ENCODE data around the gene ADCYAP1R1. TPM values are rescaled to one million over a fixed set of nuclear protein-coding genes. Genes with fewer than 3 reads are reported as not detected.
A peak's percentile ranks its signal among the peaks of the same experiment; 100 is the strongest.

The ADCYAP1R1 gene
- total RNA-seq, 2 donors from 2014 or later = 1.4 to 2.5 TPM

- Histone ChIP-seq H3K27ac (no peak overlapping the region), H3K27me3 (replicated peaks; ENCODE audit: insufficient read depth) (no peaks in the 10 kb centered on the region), H3K36me3 (no peaks in the 10 kb centered on the region), H3K4me1 (ENCODE audit: control insufficient read depth in 1 of 2, low read depth in 2 of 2) (no peaks in the 10 kb centered on the region), H3K4me3 (no peak overlapping the region), H3K9me3 (no peaks in the 10 kb centered on the region)
- ATAC-seq (ENCODE audit: insufficient number of reproducible peaks, low FRiP score, low read depth) (no peak), DNase-seq (ENCODE audit: low spot score) (no peak)
- TF ChIP-seq CTCF (IDR thresholded peaks at IDR 0.05) = no peak
Measured at GRCh38 chr7:31098642-31099360, 46.7 kb downstream of the ADCYAP1R1 start.

GRCh38 chr7:31099451-31100444, 47.6 kb downstream of the ADCYAP1R1 start:
- no peaks in the 10 kb centered on the region for H3K4me1 ChIP-seq (ENCODE audit: control insufficient read depth in 1 of 2, low read depth in 2 of 2)
- no peaks in the 10 kb centered on the region for H3K9me3 ChIP-seq
- H3K36me3 ChIP-seq = no peaks in the 10 kb centered on the region
- no peaks in the 10 kb centered on the region for H3K27me3 ChIP-seq (replicated peaks; ENCODE audit: insufficient read depth)
- DNase-seq (ENCODE audit: low spot score) = no peak
- ATAC-seq (ENCODE audit: insufficient number of reproducible peaks, low FRiP score, low read depth) = no peak
- H3K4me3 ChIP-seq = no peak overlapping the region
- no peak for TF ChIP-seq CTCF (IDR thresholded peaks at IDR 0.05)
- no peak overlapping the region for H3K27ac ChIP-seq

GRCh38 chr7:31100445-31100844, 48.3 kb downstream of the ADCYAP1R1 start:
- H3K4me1 ChIP-seq (ENCODE audit: control insufficient read depth in 1 of 2, low read depth in 2 of 2) = no peaks in the 10 kb centered on the region
- H3K4me3 ChIP-seq = no peak overlapping the region
- DNase-seq (ENCODE audit: low spot score) = no peak
- no peaks in the 10 kb centered on the region for H3K36me3 ChIP-seq
- no peaks in the 10 kb centered on the region for H3K27me3 ChIP-seq (replicated peaks; ENCODE audit: insufficient read depth)
- peak; percentile 13 for ATAC-seq (ENCODE audit: insufficient number of reproducible peaks, low FRiP score, low read depth)
- no peaks in the 10 kb centered on the region for H3K9me3 ChIP-seq
- no peak for TF ChIP-seq CTCF (IDR thresholded peaks at IDR 0.05)
- no peak overlapping the region for H3K27ac ChIP-seq

GRCh38 chr7:31100871-31101270, 48.8 kb downstream of the ADCYAP1R1 start:
- Histone ChIP-seq H3K36me3 (no peaks in the 10 kb centered on the region), H3K27ac (no peak overlapping the region), H3K9me3 (no peaks in the 10 kb centered on the region), H3K27me3 (replicated peaks; ENCODE audit: insufficient read depth) (no peaks in the 10 kb centered on the region), H3K4me3 (no peak overlapping the region), H3K4me1 (ENCODE audit: control insufficient read depth in 1 of 2, low read depth in 2 of 2) (no peaks in the 10 kb centered on the region)
- no peak for DNase-seq (ENCODE audit: low spot score)
- no peak for TF ChIP-seq CTCF (IDR thresholded peaks at IDR 0.05)
- no peak for ATAC-seq (ENCODE audit: insufficient number of reproducible peaks, low FRiP score, low read depth)

- ATAC-seq (ENCODE audit: insufficient number of reproducible peaks, low FRiP score, low read depth) (no peak), DNase-seq (ENCODE audit: low spot score) (no peak)
- no peak overlapping the region for H3K4me3 ChIP-seq
Measured at GRCh38 chr7:31101544-31101943, 49.4 kb downstream of the ADCYAP1R1 start.

More at GRCh38 chr7:31101544-31101943, 49.4 kb downstream of the ADCYAP1R1 start:
- no peak overlapping the region for H3K27ac ChIP-seq
- no peaks in the 10 kb centered on the region for H3K36me3 ChIP-seq
- H3K4me1 ChIP-seq (ENCODE audit: control insufficient read depth in 1 of 2, low read depth in 2 of 2) = no peaks in the 10 kb centered on the region
- no peaks in the 10 kb centered on the region for H3K9me3 ChIP-seq
- no peaks in the 10 kb centered on the region for H3K27me3 ChIP-seq (replicated peaks; ENCODE audit: insufficient read depth)
- TF ChIP-seq CTCF (IDR thresholded peaks at IDR 0.05) = no peak

All from thoracic aorta (tissue), 2 donors.